RWPE1 (cell line): ENCODE data around the gene KHDC1.

ENCODE experiments used
- CTCF ChIA-PET: fragments of 350-600 bp; sonication (Branson Sonifier 250); formaldehyde crosslinking; extraction: SDS; loops from one replicate; lab custom pipeline; 2021; lab: Yijun Ruan, JAX
- POLR2A ChIA-PET: fragments of 400-600 bp; formaldehyde crosslinking; extraction: SDS; loops from one replicate; lab custom pipeline; 2020; ENCODE audit warnings: antibody characterized with exemption; ENCODE audit not compliant: low non-redundant PET; lab: Yijun Ruan, JAX
- DNase-seq: peaks from one replicate; pipeline ENCODE4 v3.0.0; 2012; ENCODE audit warnings: low spot score
- H3K27ac ChIP-seq: fragments of 450-650 bp; 2 replicates; pipeline ENCODE4 v1.5.1; 2017
- CTCF ChIP-seq: fragments of 450-650 bp; conservative IDR thresholded peaks from 2 replicates; pipeline ENCODE4 v1.5.1; 2017; ENCODE audit warnings: low read depth, mild to moderate bottlenecking

The KHDC1 gene

GRCh38 chr6:73302339-73302738, 39.3 kb upstream of the KHDC1 start:
- ChIA-PET CTCF (interaction anchor here (0.5 kb wide), 1 partner anchor 131 kb away, joined by 3 read pairs; no protein-coding TSS in a partner anchor), POLR2A (no interaction called here)
- TF ChIP-seq CTCF: no peak
- H3K27ac ChIP-seq: no peak overlapping the region
- DNase-seq: no peak

GRCh38 chr6:73299151-73299971, 36.4 kb upstream of the KHDC1 start:
- POLR2A ChIA-PET: no interaction called here

GRCh38 chr6:73293331-73293730, 30.3 kb upstream of the KHDC1 start:
- TF ChIP-seq CTCF: no peak
- ChIA-PET POLR2A (no interaction called here), CTCF (no interaction called here)
- DNase-seq: no peak
- no peak overlapping the region for H3K27ac ChIP-seq

More at GRCh38 chr6:73299151-73299971, 36.4 kb upstream of the KHDC1 start:
- H3K27ac ChIP-seq: 0 out of 2 replicates have a peak overlapping the region, but pooled peaks have one; percentile 2
- CTCF ChIA-PET: no interaction called here
- no peak for DNase-seq
- no peak for TF ChIP-seq CTCF

- POLR2A ChIA-PET: no interaction called here
- DNase-seq: no peak
- TF ChIP-seq CTCF: no peak
- no peak overlapping the region for H3K27ac ChIP-seq
- CTCF ChIA-PET: interaction anchor here (0.7 to 0.9 kb wide), 2 partner anchors 36 to 486 kb away, joined by 4 to 6 read pairs; no protein-coding TSS in a partner anchor
These were observed 27.4 kb upstream of the KHDC1 start for GRCh38 chr6:73290435-73290834.

- POLR2A ChIA-PET: no interaction called here
- H3K27ac ChIP-seq: no peak overlapping the region
- TF ChIP-seq CTCF: no peak
- DNase-seq: no peak
- CTCF ChIA-PET: no interaction called here
These were observed 23.8 kb upstream of the KHDC1 start for GRCh38 chr6:73286752-73287151.

GRCh38 chr6:73285674-73286283, 22.8 kb upstream of the KHDC1 start:
- peak; percentile 48 for DNase-seq
- ChIA-PET POLR2A (no interaction called here), CTCF (interaction anchor here (0.6 to 1.7 kb wide), 3 partner anchors 40 to 1120 kb away, joined by 3 to 17 read pairs (median 7); no protein-coding TSS in a partner anchor)
- no peak overlapping the region for H3K27ac ChIP-seq
- 0 out of 2 replicates have a peak, but pooled peaks have one; percentile 22 for TF ChIP-seq CTCF
